Mesenchymal stem cell (in vitro differentiated cells and primary cell): ENCODE results near the gene CRABP2.

Source experiments
- DNase-seq: peaks from one replicate; pipeline ENCODE4 v3.0.0-alpha.2; 2013
- H2AFZ ChIP-seq: one replicate; pipeline ENCODE4 v1.6.1; 2013; ENCODE audit warnings: low read depth, mild to moderate bottlenecking, control low read depth, inconsistent platforms, low read length, moderate library complexity
- H2AK5ac ChIP-seq: 2 replicates; pipeline ENCODE4 v1.6.1; 2013; ENCODE audit warnings: low read length, moderate library complexity, mild to moderate bottlenecking, inconsistent platforms; ENCODE audit not compliant: severe bottlenecking
- H2BK120ac ChIP-seq: one replicate; pipeline ENCODE4 v1.6.1; 2013; ENCODE audit warnings: low read depth, mild to moderate bottlenecking, inconsistent platforms, low read length, moderate library complexity
- H2BK12ac ChIP-seq, 2 experiments: one replicate each; pipeline ENCODE4 v1.6.1; 2013; ENCODE audit warnings: inconsistent platforms in 2 of 2, low read length in 2 of 2, mild to moderate bottlenecking in 2 of 2, moderate library complexity in 2 of 2, control low read depth in 1 of 2
- H2BK15ac ChIP-seq: one replicate; pipeline ENCODE4 v1.6.1; 2013; ENCODE audit warnings: mild to moderate bottlenecking, low read depth, inconsistent platforms; ENCODE audit not compliant: poor library complexity, severe bottlenecking
- H2BK5ac ChIP-seq: 2 replicates; pipeline ENCODE4 v1.6.1; 2013; ENCODE audit warnings: low read depth, mild to moderate bottlenecking, low read length, control low read depth, inconsistent platforms; ENCODE audit not compliant: poor library complexity, severe bottlenecking
- H3K14ac ChIP-seq, 2 experiments: one replicate each; pipeline ENCODE4 v1.6.1; 2013; ENCODE audit warnings: inconsistent platforms in 2 of 2, low read length in 2 of 2, control low read depth in 1 of 2, mild to moderate bottlenecking in 1 of 2, moderate library complexity in 1 of 2
- H3K18ac ChIP-seq, 2 experiments: one replicate each; pipeline ENCODE4 v1.6.1; 2013; ENCODE audit warnings: inconsistent platforms in 2 of 2, low read length in 2 of 2, control low read depth in 1 of 2, low read depth in 1 of 2, mild to moderate bottlenecking in 1 of 2
- H3K23ac ChIP-seq, 2 experiments: one replicate each; pipeline ENCODE4 v1.6.1; 2013; ENCODE audit warnings: inconsistent platforms in 2 of 2, low read length in 2 of 2, mild to moderate bottlenecking in 2 of 2, moderate library complexity in 2 of 2, control low read depth in 1 of 2
- H3K27ac ChIP-seq: 2 replicates; pipeline ENCODE4 v1.5.1; 2013; ENCODE audit warnings: mild to moderate bottlenecking, moderate library complexity, low read length, control low read depth, inconsistent platforms; ENCODE audit not compliant: poor library complexity, severe bottlenecking
- H3K27me3 ChIP-seq, 2 experiments: 2 replicates each; pipeline versions ENCODE4 v1.6.1 to v1.7.0; 2013; ENCODE audit warnings: low read length in 2 of 2, mild to moderate bottlenecking in 2 of 2, moderate library complexity in 2 of 2, control low read depth in 1 of 2, inconsistent platforms in 1 of 2; ENCODE audit not compliant: control insufficient read depth in 1 of 2, insufficient read depth in 1 of 2
- H3K36me3 ChIP-seq, 2 experiments: 2 replicates each; pipeline versions ENCODE4 v1.6.1 to v1.7.0; 2013; ENCODE audit warnings: low read length in 2 of 2, control low read depth in 1 of 2, inconsistent platforms in 1 of 2, low read depth in 1 of 2, mild to moderate bottlenecking in 1 of 2; ENCODE audit not compliant: insufficient read depth in 2 of 2, control insufficient read depth in 1 of 2
- H3K4ac ChIP-seq, 2 experiments: one replicate each; pipeline ENCODE4 v1.6.1; 2013; ENCODE audit warnings: inconsistent platforms in 2 of 2, low read length in 2 of 2, mild to moderate bottlenecking in 2 of 2, moderate library complexity in 2 of 2, control low read depth in 1 of 2, low read depth in 1 of 2
- H3K4me1 ChIP-seq: 2 replicates; pipeline ENCODE4 v1.6.1; 2013; ENCODE audit warnings: low read depth, low read length, control low read depth; ENCODE audit not compliant: control insufficient read depth, insufficient read depth
- H3K4me2 ChIP-seq: 2 replicates; pipeline ENCODE4 v1.6.1; 2013; ENCODE audit warnings: low read length, mild to moderate bottlenecking, inconsistent platforms; ENCODE audit not compliant: poor library complexity, severe bottlenecking
- H3K4me3 ChIP-seq, 2 experiments: 2 replicates each; pipeline versions ENCODE4 v1.5.1 to v1.7.0; 2013; ENCODE audit warnings: low read length in 2 of 2, mild to moderate bottlenecking in 2 of 2, control low read depth in 1 of 2, low read depth in 1 of 2; ENCODE audit not compliant: insufficient read depth in 1 of 2
- H3K79me1 ChIP-seq: replicated peaks from 2 replicates; pipeline ENCODE4 v1.6.1; 2013; ENCODE audit warnings: mild to moderate bottlenecking, control low read depth, low read length, inconsistent platforms; ENCODE audit not compliant: poor library complexity, severe bottlenecking
- H3K9ac ChIP-seq: 2 replicates; pipeline ENCODE4 v1.7.0; 2013; ENCODE audit warnings: mild to moderate bottlenecking, low read length, moderate library complexity
- H3K9me3 ChIP-seq: 2 replicates; pipeline ENCODE4 v1.7.0; 2013; ENCODE audit warnings: mild to moderate bottlenecking, low read length; ENCODE audit not compliant: control insufficient read depth
- H4K8ac ChIP-seq: one replicate; pipeline ENCODE4 v1.6.1; 2013; ENCODE audit warnings: inconsistent platforms, mild to moderate bottlenecking, low read length, moderate library complexity
- H4K91ac ChIP-seq: one replicate; pipeline ENCODE4 v1.6.1; 2013; ENCODE audit warnings: mild to moderate bottlenecking, low read length, inconsistent platforms
- WGBS: methylation state at CpG from one replicate; pipeline ENCODE4 v1.1.7; 2013; ENCODE audit warnings: mixed read lengths; 5-methylcytosine and 5-hydroxymethylcytosine counted together

CRABP2 gene

DNA sequence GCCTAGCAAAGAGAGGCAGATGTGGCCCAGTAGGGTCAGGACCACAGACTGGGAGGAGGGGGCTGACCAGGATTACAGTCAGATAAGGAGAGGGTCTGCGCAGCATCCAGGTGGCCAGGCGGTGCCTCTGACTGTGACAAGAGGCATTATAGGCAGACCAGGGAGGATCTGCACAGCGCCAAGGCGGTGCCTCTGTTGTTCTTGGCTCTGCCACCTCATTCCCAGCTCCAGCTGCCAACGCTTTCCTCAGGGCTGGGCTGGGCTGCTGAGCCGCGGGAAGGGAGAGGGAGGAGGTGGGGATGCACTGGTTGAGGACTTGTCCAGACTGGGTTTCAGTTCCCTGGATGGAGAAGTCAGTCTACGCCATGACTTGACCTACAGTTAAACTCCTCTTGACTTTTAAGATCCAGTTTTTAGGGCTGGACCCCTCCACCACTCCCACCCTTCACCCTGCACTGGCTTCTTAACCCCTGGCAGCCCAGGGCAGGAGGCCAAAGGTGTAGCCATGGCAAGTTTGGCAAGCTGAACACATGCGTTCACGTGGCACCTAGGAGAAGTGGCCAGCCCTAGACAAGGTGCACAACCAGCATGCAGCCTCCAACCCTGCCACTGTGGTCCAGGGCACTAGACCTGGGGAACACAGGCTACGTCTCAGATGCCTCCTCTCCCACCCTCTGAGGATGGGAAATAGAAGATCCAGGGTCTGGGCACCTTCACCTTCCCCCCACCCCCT lies 4.5 kb upstream of the CRABP2 start:
- H2AK5ac ChIP-seq: no peak overlapping the region
- no peak overlapping the region for H3K23ac ChIP-seq
- peak overlapping the region; percentile 15 for H2BK15ac ChIP-seq
- H3K27me3 ChIP-seq: peaks cover 0 to 7% of the 10 kb centered on the region in 2 experiments
- H3K27ac ChIP-seq: no peak overlapping the region
- H3K36me3 ChIP-seq: peaks cover 0 to 2% of the 10 kb centered on the region in 2 experiments
- H3K18ac ChIP-seq: peak overlapping the region in 1 of 2 experiments; percentile 26
- H3K4me3 ChIP-seq: peak overlapping the region in 1 of 2 experiments; percentile 27
- no peak overlapping the region for H3K4me2 ChIP-seq
- H3K79me1 ChIP-seq: no peaks in the 10 kb centered on the region
- H3K9me3 ChIP-seq: no peaks in the 10 kb centered on the region
- H3K9ac ChIP-seq: peak overlapping the region; percentile 89
- H4K91ac ChIP-seq: peak overlapping the region; percentile 79
- no peak overlapping the region for H2AFZ ChIP-seq
- peak overlapping the region; percentile 3 for H4K8ac ChIP-seq
- peaks cover 47% of the 10 kb centered on the region for H3K4me1 ChIP-seq
- H2BK5ac ChIP-seq: no peak overlapping the region
- peak overlapping the region; percentile 25 to 61 for H2BK12ac ChIP-seq
- DNase-seq: no peak
- H3K14ac ChIP-seq: peak overlapping the region in 1 of 2 experiments; percentile 14
- H3K4ac ChIP-seq: no peak overlapping the region
- 67% methylated on average over 7 of the region's 11 CpGs for WGBS
- peak overlapping the region; percentile 11 for H2BK120ac ChIP-seq

DNA sequence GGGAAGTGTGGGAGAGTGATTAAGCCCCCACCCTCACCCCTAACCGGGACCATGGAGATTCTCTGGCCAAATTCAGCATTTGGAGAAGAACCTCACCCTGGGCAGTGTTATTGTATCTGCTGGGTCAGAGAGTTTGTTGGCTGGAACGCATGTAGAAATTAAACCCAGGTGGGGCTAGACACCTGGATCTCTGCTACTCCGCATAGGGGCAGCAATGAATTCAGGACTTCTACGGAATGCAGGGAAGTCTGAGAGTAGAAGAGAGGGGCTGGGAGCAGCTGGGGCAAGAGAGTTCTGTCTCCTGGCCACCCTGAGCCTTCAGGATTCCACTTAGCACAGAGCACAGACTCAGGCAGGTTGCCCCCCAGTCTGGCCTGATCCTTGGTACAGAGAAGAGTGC lies 3.6 kb upstream of the CRABP2 start:
- no peaks in the 10 kb centered on the region for H3K79me1 ChIP-seq
- H4K91ac ChIP-seq: no peak overlapping the region
- H3K9ac ChIP-seq: peak overlapping the region; percentile 89
- H3K14ac ChIP-seq: no peak overlapping the region
- peak overlapping the region in 1 of 2 experiments; percentile 33 for H2BK12ac ChIP-seq
- no peak overlapping the region for H2BK5ac ChIP-seq
- no peak overlapping the region for H2AK5ac ChIP-seq
- H3K9me3 ChIP-seq: no peaks in the 10 kb centered on the region
- peak overlapping the region; percentile 32 for H4K8ac ChIP-seq
- H3K27me3 ChIP-seq: peaks cover 0 to 16% of the 10 kb centered on the region in 2 experiments
- no peak overlapping the region for H3K23ac ChIP-seq
- H2AFZ ChIP-seq: no peak overlapping the region
- no peaks in the 10 kb centered on the region for H3K36me3 ChIP-seq
- H3K27ac ChIP-seq: no peak overlapping the region
- WGBS: 61% methylated on average over 4 of the region's 4 CpGs
- DNase-seq: no peak
- H3K4me2 ChIP-seq: no peak overlapping the region
- H3K4me3 ChIP-seq: peak overlapping the region in 1 of 2 experiments; percentile 67
- H2BK120ac ChIP-seq: no peak overlapping the region
- H3K4me1 ChIP-seq: peaks cover 55% of the 10 kb centered on the region
- no peak overlapping the region for H3K18ac ChIP-seq
- H2BK15ac ChIP-seq: peak overlapping the region; percentile 84
- no peak overlapping the region for H3K4ac ChIP-seq

GRCh38 chr1:156708218-156708661 lies 2.9 kb upstream of the CRABP2 start:
- H3K79me1 ChIP-seq: no peaks in the 10 kb centered on the region
- H3K14ac ChIP-seq: peak overlapping the region in 1 of 2 experiments; percentile 24
- H3K9me3 ChIP-seq: no peaks in the 10 kb centered on the region
- H2BK5ac ChIP-seq: no peak overlapping the region
- no peak for DNase-seq
- 21% methylated on average over 4 of the region's 4 CpGs for WGBS
- peak overlapping the region; percentile 78 for H4K8ac ChIP-seq
- H3K9ac ChIP-seq: peak overlapping the region; percentile 89
- H2BK12ac ChIP-seq: peak overlapping the region in 1 of 2 experiments; percentile 89
- H3K23ac ChIP-seq: no peak overlapping the region
- H3K4me3 ChIP-seq: peak overlapping the region; percentile 10 to 67
- no peak overlapping the region for H3K4me2 ChIP-seq
- H2BK15ac ChIP-seq: peak overlapping the region; percentile 36
- no peaks in the 10 kb centered on the region for H3K36me3 ChIP-seq
- H3K27me3 ChIP-seq: peaks cover 0 to 19% of the 10 kb centered on the region in 2 experiments
- peaks cover 61% of the 10 kb centered on the region for H3K4me1 ChIP-seq
- H3K18ac ChIP-seq: peak overlapping the region in 1 of 2 experiments; percentile 61
- peak overlapping the region; percentile 81 for H4K91ac ChIP-seq
- H3K27ac ChIP-seq: no peak overlapping the region
- peak overlapping the region; percentile 81 for H2BK120ac ChIP-seq
- peak overlapping the region; percentile 63 for H2AK5ac ChIP-seq
- H2AFZ ChIP-seq: no peak overlapping the region
- H3K4ac ChIP-seq: peak overlapping the region in 1 of 2 experiments; percentile 97

GRCh38 chr1:156707417-156708217 lies 2.2 kb upstream of the CRABP2 start:
- Histone ChIP-seq H3K23ac (peak overlapping the region in 1 of 2 experiments; percentile 53), H4K8ac (peak overlapping the region; percentile 78)
- 25% methylated on average over 7 of the region's 8 CpGs for WGBS

More at GRCh38 chr1:156707417-156708217, 2.2 kb upstream of the CRABP2 start:
- Histone ChIP-seq H3K4me3 (peak overlapping the region in 1 of 2 experiments; percentile 67), H3K79me1 (no peaks in the 10 kb centered on the region), H3K4me2 (no peak overlapping the region), H2BK12ac (peak overlapping the region; percentile 89 to 96), H3K4ac (peak overlapping the region; percentile 76 to 97), H2BK120ac (peak overlapping the region; percentile 81), H3K9me3 (no peaks in the 10 kb centered on the region), H3K4me1 (peaks cover 64% of the 10 kb centered on the region), H3K18ac (peak overlapping the region; percentile 84 to 91), H4K91ac (peak overlapping the region; percentile 92), H3K27me3 (peaks cover 0 to 22% of the 10 kb centered on the region in 2 experiments), H3K27ac (no peak overlapping the region), H2AK5ac (peak overlapping the region; percentile 63), H3K14ac (peak overlapping the region in 1 of 2 experiments; percentile 57), H3K9ac (peak overlapping the region; percentile 89), H2BK5ac (no peak overlapping the region), H2BK15ac (peak overlapping the region; percentile 36), H3K36me3 (no peaks in the 10 kb centered on the region), H2AFZ (no peak overlapping the region)
- peak; percentile 57 for DNase-seq
